ENCODE data around the gene USF1. TPM values are rescaled to one million over a fixed set of nuclear protein-coding genes. Genes with fewer than 3 reads are reported as not detected.

USF1 gene
- total RNA-seq, 4 donors from 2014 or later = 40.1 to 81.4 (median 74.9) TPM

DNA sequence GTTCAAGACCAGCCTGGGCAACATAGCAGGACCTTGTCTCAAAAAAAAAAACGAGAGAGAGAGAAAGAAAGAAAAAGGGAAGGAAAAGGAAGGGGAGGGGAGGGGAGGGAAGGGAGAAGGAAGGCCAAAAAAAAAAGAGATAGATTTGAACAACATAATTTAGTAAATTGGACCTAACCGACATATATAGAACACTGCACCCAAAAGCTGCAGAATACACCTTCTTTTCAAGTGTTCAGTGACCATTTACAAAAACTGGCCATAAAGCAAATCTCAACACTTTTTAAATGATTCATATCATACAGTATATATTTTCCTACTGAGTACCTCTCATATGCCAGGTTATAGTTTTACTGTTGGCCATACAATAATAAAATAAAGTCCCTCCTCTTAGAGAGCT is 13.9 kb downstream of the USF1 start:
- TF ChIP-seq, protein P1, sequence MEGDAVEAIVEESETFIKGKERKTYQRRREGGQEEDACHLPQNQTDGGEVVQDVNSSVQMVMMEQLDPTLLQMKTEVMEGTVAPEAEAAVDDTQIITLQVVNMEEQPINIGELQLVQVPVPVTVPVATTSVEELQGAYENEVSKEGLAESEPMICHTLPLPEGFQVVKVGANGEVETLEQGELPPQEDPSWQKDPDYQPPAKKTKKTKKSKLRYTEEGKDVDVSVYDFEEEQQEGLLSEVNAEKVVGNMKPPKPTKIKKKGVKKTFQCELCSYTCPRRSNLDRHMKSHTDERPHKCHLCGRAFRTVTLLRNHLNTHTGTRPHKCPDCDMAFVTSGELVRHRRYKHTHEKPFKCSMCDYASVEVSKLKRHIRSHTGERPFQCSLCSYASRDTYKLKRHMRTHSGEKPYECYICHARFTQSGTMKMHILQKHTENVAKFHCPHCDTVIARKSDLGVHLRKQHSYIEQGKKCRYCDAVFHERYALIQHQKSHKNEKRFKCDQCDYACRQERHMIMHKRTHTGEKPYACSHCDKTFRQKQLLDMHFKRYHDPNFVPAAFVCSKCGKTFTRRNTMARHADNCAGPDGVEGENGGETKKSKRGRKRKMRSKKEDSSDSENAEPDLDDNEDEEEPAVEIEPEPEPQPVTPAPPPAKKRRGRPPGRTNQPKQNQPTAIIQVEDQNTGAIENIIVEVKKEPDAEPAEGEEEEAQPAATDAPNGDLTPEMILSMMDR (IDR thresholded peaks at IDR 0.05; ENCODE audit: low read depth) = no peak

DNA sequence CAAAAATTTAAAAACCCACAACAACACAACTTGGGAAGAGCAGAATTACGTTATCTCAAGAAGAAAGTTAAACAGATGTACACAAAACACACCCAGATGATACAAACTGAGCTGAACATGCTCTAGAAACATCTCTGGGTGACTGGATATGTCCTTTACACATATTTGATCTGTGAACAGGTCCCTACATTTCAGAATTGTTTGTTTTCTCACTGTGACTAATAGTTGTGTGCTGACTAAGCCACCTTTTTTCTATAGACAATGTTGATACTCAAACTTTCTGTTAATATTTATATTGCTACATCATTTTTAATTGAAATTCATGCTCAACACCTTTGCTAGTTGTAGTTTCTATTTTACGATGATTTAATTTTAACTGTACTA is 23.8 kb downstream of the USF1 start:
- TF ChIP-seq, protein P1 (IDR thresholded peaks at IDR 0.05; ENCODE audit: low read depth) = no peak

DNA sequence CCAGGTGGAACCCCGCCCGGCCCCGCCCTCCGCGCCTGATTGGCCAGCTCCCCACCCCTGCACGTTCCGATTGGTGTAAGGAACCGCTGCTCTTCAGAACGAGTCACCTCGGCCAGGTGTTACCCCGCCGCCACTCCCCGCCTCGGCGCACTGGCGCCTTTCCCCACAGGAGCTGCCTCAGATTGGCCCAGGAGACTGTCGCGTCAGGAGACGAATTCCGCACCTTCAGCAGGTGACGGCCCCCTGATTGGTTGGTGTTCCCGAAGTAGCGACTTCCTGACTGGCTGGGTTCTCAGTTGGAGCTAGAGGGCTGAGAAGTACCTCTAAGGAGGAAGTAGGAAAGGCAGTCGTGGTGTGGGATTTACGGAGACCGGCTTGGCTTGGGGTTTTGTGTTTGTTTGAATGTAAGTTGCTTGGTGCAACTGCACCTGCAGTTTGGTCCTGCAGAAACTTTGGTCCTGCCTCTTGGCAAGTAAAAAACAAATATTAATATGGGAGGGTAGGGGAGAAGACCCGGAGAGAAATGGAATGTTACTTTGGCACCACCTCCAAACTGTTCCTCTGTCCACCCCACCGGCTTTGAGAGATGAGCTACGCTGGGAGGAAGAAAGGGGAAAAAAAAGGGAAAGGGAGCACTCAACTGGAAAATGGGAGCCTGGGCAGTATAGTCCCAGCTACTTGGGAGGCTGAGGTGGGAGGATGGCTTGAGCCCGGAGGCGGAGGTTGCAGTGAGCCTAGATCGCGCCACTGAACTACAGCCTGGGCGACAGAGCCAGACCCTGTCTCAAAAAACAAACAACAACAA is 24.4 kb downstream of the USF1 start:
- TF ChIP-seq, protein P1 (IDR thresholded peaks at IDR 0.05; ENCODE audit: low read depth) = no peak

DNA sequence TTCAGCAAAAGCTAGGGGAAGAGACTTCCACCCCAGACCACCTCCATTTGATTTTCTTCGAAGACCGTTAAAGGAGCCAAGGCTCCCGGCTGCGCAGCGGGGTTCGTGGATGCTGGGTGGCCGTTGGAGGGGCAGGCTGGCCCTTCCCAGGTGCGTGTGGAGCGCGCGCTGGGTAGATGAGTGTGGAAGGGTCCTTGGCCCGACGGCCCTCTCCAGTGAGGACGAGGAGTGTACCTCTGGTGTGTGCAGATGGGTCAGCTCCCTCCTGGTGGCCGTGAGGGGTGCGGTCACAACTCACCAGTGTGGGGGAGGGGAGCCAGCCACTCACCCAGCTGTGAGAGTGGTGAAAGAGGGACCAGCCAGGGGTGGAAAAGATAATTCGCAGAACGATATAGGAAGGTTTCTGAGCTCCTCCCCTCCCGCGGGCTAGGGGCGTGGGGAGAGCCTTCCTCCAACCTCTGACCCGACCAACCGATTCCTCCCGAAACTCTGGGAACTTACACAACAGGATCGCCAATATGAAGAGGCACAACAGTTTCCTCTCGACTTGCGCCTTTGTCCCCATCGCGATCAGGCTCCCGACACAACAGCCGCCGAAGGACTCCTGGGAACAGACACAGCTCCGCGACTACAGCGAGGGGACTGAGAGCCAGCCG is 25.1 kb downstream of the USF1 start, which contains the start of gene F11R:
Gene F11R, minus strand, starts transcription at position 644 of the 656 bp plus-strand sequence. Its CDS starts 79 bp downstream, at position 565.
- TF ChIP-seq, protein P1 (IDR thresholded peaks at IDR 0.05; ENCODE audit: low read depth) = no peak

DNA sequence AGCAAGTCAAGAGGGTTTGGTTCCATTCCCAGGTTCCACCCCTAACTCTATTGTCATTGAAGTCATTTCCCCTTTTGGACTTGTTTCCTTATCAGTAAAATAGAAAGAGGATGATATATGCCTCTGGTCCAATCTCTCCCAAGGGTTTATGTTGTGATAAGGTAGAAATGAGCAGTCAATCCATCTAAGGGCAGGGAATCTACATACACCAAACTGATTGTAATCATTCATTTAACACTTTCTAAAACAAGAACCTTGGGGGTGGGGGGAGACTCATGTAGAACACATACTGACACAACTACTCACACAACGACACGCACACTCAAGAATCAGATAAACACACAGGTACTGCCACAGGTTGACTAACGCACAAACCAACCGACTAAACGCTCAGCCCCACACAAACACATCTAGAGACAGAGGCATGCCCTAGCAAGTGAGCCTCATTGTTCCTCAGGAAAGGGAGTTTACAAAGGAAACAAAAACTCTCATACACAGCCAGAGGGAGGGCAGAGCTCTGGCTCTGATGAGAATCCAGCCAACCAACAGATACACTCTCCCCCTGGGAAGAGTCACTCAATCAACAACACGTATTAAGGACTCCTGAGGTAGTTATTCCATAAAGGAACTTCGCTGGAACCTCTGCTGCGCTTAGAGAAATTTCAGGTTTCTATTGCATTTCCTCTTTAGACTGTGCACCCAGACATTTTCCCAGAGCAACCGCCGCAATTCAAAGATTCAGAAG is 25.9 kb downstream of the USF1 start:
- TF ChIP-seq, protein P1 (IDR thresholded peaks at IDR 0.05; ENCODE audit: low read depth) = no peak

DNA sequence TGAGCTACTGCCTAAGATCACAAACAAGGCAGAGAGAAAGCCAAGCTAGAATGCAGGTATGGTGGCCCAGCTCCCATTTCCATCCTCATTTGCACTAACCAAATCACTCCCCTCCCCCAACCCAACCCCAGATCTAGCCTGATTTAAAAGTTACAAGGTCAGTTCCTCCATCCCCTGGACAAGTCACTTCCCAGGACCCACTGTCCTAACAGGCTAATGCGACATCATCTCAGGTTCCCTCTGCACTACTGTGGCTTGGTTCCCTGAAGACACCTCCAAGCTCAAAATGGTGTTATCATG is 27.2 kb downstream of the USF1 start:
- TF ChIP-seq, protein P1 (IDR thresholded peaks at IDR 0.05; ENCODE audit: low read depth) = no peak
